ENCODE results near the gene CAB39L. TPM values are rescaled to one million over a fixed set of nuclear protein-coding genes. Genes with fewer than 3 reads are reported as not detected.

The CAB39L gene
- total RNA-seq, 4 donors from 2014 or later, result 51.7 to 72.9 (median 62.1) TPM

DNA sequence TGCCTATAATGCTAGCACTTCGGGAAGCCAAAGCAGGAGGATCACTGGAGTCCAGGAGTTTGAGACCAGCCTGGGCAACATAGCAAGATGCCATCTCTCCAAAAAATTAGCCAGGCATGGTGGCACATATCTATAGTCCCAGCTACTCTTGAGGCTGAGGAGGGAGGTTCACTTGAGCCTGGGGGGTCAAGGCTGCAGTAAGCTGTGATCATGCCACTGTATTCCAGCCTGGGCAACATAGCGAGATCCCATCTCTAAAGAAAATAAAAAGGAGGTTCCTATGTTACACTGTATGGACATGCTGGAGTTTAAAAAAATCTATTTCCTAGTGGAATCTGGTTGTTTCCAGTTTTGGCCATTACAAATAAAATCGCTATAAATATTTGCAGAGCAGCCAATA lies 2.6 kb downstream of the CAB39L start:
- TF ChIP-seq, protein P1, sequence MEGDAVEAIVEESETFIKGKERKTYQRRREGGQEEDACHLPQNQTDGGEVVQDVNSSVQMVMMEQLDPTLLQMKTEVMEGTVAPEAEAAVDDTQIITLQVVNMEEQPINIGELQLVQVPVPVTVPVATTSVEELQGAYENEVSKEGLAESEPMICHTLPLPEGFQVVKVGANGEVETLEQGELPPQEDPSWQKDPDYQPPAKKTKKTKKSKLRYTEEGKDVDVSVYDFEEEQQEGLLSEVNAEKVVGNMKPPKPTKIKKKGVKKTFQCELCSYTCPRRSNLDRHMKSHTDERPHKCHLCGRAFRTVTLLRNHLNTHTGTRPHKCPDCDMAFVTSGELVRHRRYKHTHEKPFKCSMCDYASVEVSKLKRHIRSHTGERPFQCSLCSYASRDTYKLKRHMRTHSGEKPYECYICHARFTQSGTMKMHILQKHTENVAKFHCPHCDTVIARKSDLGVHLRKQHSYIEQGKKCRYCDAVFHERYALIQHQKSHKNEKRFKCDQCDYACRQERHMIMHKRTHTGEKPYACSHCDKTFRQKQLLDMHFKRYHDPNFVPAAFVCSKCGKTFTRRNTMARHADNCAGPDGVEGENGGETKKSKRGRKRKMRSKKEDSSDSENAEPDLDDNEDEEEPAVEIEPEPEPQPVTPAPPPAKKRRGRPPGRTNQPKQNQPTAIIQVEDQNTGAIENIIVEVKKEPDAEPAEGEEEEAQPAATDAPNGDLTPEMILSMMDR (IDR thresholded peaks at IDR 0.05; ENCODE audit: low read depth), result no peak

DNA sequence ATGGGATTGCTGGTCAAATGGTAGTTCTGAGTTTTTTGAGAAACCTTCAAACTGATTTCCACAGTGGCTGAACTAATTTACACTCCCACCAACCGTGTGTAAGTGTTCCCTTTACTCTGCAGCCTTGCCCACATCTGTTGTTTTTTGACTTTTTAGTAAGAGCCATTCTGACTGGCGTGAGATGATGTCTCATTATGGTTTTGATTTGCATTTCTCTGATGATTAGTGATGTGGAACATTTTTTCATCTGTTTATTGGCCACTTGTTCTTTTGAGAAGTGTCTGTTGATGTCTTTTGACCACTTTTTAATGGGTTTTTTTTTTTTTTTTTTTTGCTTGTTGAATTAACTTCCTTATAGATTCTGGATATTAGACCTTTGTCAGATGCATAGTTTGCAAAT lies 4.3 kb downstream of the CAB39L start:
- TF ChIP-seq, protein P1 (IDR thresholded peaks at IDR 0.05; ENCODE audit: low read depth), result no peak

DNA sequence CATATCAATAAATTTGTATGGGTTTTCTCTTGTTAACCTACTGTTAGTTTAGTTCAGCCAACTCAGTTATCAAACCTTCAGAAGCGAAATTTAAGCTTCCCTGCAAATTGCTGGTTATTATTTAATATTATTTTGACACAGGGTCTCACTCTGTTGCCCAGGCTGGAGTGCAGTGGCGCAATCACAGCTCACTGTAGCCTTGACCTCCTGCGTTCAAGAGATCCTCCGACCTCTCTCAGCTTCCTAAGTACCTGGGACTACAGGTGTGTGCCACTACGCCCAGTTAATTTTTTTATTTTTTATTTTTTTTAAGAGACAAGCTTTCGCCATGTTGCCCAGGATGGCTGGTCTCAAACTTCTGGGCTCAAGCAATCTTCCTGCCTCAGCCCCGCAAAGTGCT lies 6.2 kb downstream of the CAB39L start:
- TF ChIP-seq, protein P1 (IDR thresholded peaks at IDR 0.05; ENCODE audit: low read depth), result no peak

DNA sequence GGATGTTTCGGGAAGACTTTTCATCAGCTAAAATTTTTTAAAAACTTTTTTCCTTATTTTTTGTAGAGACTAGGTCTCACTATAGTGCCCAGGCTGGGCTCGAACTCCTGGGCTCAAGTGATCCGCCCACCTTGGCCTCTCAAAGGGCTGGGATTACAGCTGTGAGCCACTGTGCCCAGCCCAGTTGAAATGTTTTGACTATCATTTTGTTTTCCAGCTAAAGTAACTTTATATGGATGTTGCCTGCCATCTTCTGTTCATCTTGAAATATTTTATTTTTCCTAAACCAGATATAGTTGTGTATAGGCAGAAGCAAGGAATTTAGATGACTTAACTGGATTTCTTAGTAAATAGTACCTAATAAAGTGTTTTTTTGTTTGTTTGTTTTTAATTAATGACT lies 7.0 kb downstream of the CAB39L start:
- TF ChIP-seq, protein P1 (IDR thresholded peaks at IDR 0.05; ENCODE audit: low read depth), result no peak

DNA sequence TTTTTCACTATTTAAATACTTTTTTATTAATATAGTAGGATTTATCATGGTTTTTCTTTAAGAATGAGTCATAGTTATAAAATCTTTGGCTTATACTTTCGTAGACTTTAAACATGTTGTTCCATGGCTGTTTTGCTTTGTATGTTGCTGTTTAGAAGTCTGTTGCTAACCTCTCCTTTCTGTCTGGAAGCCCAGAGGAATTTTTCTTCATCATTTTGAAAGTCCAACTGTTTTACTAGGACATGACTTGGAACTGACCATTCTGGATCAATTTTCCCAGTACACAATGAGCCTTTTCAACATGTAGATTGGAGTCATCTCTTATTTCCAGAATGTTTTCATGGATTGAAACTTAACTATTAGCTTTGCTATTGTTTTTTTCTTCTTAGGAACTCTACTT lies 7.9 kb downstream of the CAB39L start:
- TF ChIP-seq, protein P1 (IDR thresholded peaks at IDR 0.05; ENCODE audit: low read depth), result no peak

DNA sequence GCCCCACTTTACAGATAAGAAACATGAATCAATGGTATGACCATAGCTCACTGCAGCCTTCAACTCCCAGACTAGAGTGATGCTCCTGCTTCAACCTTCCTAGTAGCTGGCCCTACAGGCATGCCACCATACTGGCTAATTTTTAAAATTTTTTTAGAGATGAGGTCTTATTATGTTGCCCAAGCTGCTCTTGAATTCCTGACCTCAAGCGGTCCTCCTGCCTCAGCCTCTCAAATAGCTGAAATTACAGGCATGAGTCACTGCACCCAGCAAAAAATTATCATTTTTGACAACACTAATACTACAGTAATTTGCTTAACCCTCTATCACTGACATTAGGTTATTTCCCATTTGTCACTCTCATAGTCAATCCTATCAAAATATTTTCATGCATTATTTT lies 14.7 kb downstream of the CAB39L start:
- TF ChIP-seq, protein P1 (IDR thresholded peaks at IDR 0.05; ENCODE audit: low read depth), result no peak

DNA sequence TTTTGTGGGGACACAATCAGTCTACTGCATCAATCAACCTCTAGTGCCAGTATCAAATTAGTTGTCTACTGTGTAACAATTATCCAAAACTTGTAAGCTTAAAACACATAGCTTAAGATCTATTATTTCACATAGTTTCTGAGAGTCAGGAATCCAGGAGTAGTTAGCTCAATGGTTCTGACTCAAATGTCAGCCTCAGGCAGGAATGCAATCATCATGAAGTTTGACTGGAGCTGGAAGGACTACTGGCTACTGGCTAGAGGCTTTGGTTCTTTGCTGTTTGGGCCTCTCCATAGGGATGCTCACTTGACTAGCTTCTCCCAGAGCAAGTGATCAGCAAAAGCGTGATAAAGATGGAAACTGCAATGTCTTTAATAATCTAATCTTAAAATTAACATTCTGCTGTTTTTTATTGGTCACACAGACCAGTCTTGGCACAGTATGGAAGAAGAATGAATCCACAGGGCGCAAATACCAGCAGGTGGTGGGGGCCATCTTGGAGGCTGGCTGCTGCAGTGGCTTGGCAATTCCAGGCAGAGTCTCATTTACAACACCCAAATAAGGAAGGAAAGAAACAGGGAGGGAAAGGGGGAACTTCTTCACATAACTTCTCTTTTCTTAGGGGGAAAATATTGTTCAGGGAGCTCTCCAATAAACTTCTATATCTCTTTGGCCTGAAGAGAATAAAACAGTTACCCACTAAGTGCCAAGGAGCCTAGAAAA lies 15.7 kb downstream of the CAB39L start:
- TF ChIP-seq, protein P1 (IDR thresholded peaks at IDR 0.05; ENCODE audit: low read depth), result no peak
